Cortex of kidney (tissue), 1 donor: ENCODE measurements around the gene PAX8.
"Not testable (repeated sequence)": the region's sequence is repeated elsewhere in the genome, so short reads cannot be mapped to it uniquely, and the experiment has no call there.

Experiments used
- DNase-seq: peaks from one replicate; lab custom pipeline; 2025; lab: John Stamatoyannopoulos, UW

PAX8 gene

GRCh38 chr2:113278742-113279139 lies at the start of gene PAX8:
PAX8 (minus strand) TSS chr2:113278921; CDS start chr2:113278394, 527 bp downstream.
- DNase-seq: no peak

DNA sequence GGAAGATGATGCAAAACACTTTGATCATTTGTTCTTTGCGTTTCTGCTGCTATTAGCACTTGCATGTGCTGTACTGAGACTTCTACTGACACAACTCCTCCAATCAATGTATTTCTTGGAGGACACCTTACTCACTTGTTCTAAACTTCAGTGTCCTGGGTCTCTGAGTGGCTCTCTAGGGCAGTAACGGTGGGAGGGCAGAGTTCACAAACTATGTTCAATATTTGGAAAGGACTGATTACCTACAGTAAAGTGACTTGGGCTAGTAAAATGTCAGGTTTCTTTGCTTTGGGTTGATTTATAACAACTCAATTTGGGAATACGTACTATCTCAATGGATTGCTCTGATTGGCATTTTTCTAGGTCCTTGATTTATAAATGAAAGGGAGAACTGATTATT lies 49.3 kb upstream of the PAX8 start:
- DNase-seq: no peak

- not testable (repeated sequence) for DNase-seq
Observed at GRCh38 chr2:113325161-113325731, 46.5 kb upstream of the PAX8 start.

- DNase-seq: no peak
Observed at GRCh38 chr2:113324684-113325160, 46.0 kb upstream of the PAX8 start.

DNA sequence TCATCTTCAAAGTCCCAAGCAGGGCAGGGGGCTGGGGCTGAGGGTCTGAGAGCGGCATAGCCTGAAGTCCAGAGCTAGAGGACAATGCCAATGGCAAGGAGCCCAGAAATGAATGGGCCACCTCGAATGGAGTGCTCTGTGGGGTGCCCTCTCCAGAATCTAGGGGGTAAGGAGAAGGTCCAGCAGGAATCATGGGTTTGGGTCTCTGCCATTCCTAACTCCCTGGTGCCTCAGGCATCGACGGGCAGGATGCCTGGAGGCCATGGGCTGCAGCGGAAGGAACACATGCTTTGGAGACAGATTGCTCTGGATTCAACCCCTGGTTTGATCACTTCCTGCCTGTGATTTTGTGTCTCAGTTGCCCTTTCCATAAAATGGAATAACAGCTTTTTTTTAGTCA lies 44.4 kb upstream of the PAX8 start:
- DNase-seq: not testable (repeated sequence)

GRCh38 chr2:113320106-113320505 lies 41.4 kb upstream of the PAX8 start:
- not testable (repeated sequence) for DNase-seq

DNA sequence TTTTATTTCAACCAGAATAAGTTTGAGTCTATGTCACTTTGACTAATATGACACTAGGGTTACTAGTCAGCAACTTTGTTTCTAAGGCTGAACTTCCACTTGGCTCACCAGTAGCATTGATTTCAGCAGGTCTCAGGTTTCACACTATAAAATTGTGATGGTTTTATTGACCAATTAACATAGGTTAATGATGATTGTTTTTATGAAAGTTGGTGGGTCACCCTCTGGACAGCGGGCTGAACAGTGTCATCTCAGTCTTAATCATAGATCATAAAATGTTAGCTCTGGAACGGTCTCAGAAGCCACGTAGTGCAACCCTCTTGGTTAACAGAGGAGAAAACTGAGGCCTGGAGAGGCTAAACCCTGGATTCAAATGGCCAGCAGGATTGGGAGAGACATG lies 40.2 kb upstream of the PAX8 start:
- not testable (repeated sequence) for DNase-seq

DNA sequence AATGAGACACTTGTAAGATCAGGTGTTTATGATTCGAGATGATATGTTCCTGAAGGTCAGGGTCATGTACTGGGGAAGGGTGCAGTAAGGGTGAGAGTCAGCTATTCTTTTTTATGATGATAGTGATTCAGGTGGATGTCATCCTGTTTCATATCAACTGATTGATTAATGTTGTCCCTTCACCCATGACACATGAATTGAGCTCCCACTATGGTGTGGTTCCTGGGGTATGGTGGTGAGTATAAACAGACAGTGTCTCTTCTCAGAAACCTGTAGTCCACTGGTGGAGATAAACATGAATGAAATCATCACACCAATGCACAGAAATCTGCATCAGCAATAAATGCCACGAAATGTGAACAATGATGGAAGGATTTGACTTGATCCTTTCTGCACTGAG lies 37.4 kb upstream of the PAX8 start:
- DNase-seq: no peak

DNA sequence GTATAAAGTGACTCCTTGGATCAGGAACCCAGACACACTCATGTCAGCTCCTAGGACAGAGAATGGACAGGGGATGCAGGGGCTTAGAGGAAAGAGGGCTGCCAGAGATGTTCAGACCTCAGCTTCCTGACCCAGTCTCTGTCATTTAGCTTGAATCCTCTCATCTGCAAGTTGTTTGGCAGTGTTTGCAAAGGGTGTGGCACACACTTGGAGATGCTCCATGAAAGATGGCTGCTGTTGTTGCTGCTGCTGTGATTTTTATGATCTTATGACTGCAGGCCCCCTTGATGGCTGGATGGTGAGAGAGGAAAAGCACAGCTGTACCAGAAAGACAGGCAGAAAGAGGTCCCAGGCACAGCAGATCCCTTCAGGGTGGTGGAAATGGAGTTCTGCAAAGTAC lies 35.9 kb upstream of the PAX8 start:
- DNase-seq: not testable (repeated sequence)

DNA sequence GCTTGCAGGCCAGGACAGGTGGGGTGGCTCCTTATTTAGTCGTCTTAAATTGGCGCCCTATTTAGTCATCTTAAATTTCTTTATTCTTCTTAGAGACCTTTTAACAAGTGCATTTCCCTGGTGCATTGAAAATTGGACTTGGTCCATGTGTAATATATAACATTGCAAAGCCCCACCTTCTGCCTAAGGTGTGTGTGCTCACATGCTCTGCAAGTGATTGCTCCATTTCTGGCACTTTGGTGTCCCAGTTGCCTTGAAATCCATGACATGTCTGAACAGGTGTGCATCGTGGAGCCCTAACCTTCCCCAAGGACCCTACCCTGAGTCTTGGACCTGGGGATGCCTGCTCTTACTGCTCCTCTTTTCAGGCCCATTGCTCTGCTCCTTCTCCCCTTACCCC lies 35.5 kb upstream of the PAX8 start:
- not testable (repeated sequence) for DNase-seq

GRCh38 chr2:113311781-113312180 lies 33.1 kb upstream of the PAX8 start:
- not testable (repeated sequence) for DNase-seq

GRCh38 chr2:113311191-113311590 lies 32.5 kb upstream of the PAX8 start:
- not testable (repeated sequence) for DNase-seq

DNA sequence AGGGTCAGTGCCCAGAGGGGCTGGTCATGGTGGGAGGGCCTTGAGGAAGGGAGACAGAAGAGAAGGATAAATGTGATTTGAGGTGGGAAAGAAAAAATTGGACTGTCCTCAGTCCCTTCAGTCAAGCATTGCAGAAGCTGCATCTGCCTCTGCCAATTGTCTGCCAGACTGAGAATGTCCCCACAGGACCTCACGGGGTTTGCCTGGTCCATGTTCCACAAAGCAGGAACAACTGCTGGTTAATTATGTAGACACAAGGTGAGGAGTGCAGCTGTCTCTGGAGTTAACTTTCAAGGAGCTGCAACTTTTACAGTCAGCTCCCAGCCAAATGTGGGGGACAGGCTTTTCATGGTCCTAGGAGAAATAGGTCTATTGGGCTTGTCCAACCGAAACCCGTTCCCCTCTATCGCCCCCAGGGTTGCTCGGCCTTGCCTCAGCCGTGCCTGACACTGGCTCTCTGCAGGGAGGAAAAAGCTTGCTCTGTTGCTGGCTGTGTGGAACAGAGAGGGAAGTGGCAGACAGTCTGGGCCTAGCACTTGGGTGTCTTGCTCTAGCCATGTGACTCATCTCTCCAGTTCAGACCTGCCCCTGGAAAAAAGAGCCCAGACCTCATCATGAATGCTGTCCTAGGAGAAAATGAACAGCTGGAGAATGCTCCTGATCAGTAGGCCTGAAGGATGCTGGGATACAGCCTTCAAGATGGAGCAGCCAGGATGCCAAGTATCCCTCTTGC lies 31.1 kb upstream of the PAX8 start:
- no peak for DNase-seq

DNA sequence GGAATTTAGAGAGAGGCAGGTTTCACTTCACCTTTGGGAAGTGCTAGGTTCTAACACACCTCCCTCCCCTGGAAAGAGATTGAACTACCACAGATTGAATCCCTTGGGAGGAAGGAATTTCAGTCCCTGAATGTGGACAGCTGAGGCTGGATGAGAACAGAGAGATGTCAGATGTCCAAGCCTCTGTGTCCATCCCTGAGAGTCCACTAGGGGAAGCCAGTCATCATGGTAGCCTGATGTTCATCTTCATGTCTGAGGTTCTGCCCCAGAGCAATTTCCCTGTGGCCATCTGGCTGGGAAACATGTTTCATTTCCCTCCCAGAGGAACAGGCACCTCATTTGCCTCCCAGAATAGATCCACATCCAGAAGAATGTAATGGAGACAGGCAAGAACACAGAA lies 30.1 kb upstream of the PAX8 start:
- DNase-seq: not testable (repeated sequence)

GRCh38 chr2:113306207-113306606 lies 27.5 kb upstream of the PAX8 start:
- DNase-seq: not testable (repeated sequence)

DNA sequence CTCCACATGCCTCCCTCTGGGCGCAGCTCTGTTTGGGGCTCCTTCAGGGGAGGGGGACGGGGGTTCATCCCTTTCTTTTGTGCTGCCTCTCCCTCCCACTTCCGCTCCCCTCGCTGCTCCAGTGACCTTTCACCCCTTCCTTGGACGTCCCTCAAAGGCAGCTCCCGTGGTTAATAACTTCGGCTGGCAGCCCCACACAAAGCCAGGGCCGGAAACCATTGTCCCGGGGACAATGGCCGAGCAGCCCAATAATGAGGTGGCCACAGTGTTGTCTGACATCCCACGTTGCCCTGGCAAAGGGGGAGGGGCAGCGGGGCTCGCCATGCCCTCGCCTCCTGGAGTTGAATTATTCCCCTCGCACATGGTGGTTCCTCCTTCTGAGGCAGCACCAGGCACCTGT lies 27.0 kb upstream of the PAX8 start:
- not testable (repeated sequence) for DNase-seq

DNA sequence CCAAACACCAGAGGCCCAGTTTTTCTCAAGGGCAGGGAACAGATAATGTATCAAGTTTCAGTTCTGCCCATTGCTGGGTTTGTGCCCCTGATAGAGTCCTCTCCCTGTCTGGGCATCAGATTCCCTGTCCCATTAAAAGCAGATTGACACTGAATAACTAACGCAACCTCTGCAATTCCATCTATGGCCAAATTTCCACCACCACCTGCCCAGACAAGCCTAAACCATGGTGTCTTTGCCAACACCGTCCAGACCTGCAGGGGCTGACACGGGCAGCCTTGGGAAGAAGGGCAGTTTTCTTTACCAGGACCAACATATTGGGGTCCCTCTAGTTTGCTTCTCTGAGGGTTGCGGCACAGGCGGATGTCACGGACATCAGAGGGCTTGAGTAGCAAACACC lies 26.4 kb upstream of the PAX8 start:
- DNase-seq: no peak

DNA sequence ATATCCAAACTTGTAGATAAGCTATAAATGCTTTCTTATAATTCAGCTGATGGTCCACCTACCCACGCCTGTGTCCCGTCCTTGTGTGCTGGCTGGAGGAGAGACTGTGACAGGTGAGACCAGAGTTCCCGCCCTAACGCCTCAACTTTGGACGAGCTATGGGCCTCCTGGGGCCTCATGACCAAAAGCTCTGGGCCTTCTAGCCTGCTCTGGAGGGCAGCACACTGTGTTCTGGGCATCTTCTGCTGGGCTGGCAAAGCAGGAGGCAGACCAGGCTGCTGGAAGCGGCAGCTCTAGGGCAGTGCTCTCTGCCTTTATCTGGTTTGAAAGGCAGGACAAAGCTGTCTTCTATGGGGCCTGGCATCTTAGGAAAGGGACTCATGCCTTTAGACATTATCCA lies 26.0 kb upstream of the PAX8 start:
- DNase-seq: no peak

DNA sequence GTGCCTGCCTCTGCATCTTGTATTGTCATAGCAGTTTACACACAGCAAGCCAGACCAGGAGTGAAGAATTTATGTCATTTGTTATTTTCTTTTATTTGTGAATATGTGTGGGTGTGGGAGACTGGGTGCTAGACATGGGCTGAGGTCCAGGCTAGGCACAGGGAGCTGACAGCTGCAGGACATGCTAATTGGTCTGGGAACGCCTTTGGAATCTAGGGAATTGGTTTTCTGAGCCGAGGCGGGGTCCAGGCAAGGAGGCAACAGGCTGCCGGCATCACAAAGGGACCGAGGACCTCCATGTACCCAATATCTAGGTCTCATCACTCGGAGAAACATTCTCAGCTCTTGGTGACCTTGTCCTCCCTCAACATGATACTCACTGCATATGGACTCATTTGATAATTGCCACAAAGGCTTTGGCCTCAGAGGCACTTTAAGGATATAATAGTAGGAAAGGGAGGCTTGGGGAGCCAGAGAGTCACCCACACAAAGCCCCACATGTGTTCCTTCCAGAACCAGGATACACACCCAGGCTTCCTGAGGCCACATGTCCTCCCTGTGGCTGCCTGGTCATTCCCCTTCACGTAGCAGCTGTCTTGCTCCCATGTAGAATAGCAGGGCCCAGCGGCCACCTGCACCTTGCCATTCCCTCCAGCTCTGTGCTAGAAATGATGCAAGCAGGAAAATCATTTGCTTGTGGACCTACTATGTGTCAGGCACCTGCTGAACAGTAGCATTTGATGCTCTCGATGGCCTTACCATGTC lies 23.7 kb upstream of the PAX8 start:
- DNase-seq: not testable (repeated sequence)

DNA sequence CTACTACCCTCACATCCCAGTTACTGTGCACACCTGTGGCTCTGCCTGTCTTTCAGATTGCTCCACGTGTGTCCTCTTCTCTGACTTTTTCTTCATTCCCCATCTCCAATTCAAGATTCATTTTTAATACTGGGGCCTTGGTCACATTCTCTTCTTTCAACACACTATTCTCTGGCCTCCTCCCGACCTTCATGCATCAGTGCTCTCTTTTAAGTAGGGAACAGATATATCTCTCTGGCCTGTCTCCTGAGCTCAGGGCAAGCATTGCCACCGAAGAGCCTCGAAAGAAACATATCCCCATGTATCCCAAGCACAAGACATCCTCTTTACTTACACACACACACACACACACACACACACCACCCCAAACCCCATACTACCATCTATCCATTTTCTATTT lies 21.6 kb upstream of the PAX8 start:
- no peak for DNase-seq

GRCh38 chr2:113298176-113298575 lies 19.5 kb upstream of the PAX8 start:
- no peak for DNase-seq

DNA sequence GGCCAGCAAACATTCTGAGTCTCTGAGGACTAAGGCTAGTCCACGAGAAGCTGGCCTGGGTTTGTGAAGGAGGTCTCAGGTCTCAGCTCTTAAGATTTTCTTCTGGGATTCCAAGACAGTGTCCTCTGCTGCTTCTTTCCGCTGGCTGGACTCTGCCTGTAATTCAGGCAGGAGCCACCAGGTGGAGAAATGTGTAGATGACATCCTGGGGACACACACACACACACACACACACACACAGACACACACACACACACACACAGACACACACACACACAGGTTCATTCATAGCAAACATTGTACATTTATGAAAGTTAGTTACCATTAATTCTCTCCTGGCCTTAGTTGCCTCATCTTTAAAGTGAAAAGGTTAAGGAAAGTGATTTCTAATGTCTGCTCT lies 18.9 kb upstream of the PAX8 start:
- DNase-seq: not testable (repeated sequence)

- no peak for DNase-seq
Observed at GRCh38 chr2:113291191-113291590, 12.5 kb upstream of the PAX8 start.
